K562 (cell line): ENCODE data around the gene ZNF292. TPM values are rescaled to one million over a fixed set of nuclear protein-coding genes. Genes with fewer than 3 reads are reported as not detected.

Source experiments
- CC2D1A ChIP-seq: fragments of 450-650 bp; IDR thresholded peaks from 2 replicates; pipeline ENCODE4 v1.6.1; 2017; ENCODE audit warnings: mild to moderate bottlenecking
- ERF ChIP-seq: fragments of 450-650 bp; formaldehyde crosslinking; IDR thresholded peaks from 2 replicates; pipeline ENCODE4 v1.4.0; 2020; ENCODE audit warnings: mild to moderate bottlenecking, mixed read lengths
- ETS2 ChIP-seq: IDR thresholded peaks from 2 replicates; pipeline ENCODE4 v1.6.1; 2016; ENCODE audit warnings: borderline replicate concordance, missing genetic modification characterization, mild to moderate bottlenecking, moderate library complexity, missing compliant biosample characterization; ENCODE audit not compliant: poor library complexity, severe bottlenecking
- FOXP1 ChIP-seq: sonication (generic); formaldehyde crosslinking; IDR thresholded peaks from 2 replicates; pipeline ENCODE4 v1.8.0; 2022; ENCODE audit warnings: mild to moderate bottlenecking, missing genetic modification reagents
- MAZ ChIP-seq, 2 experiments: fragments of 450-650 bp in 1 of 2; sonication (generic) in 1 of 2; formaldehyde crosslinking; IDR thresholded peaks in 1 of 2; conservative IDR thresholded peaks in 1 of 2; 2 replicates each; pipeline versions ENCODE4 v1.4.0 to v1.5.0; 2020; ENCODE audit warnings: mild to moderate bottlenecking in 1 of 2, missing genetic modification reagents in 1 of 2
- MEIS2 ChIP-seq: fragments of 450-650 bp; IDR thresholded peaks from 2 replicates; pipeline ENCODE4 v1.6.1; 2014; ENCODE audit warnings: mild to moderate bottlenecking; ENCODE audit not compliant: partially characterized antibody
- NFE2 ChIP-seq: IDR thresholded peaks from 2 replicates; pipeline ENCODE4 v1.6.1; 2014; ENCODE audit warnings: antibody characterized with exemption, low read depth
- RREB1 ChIP-seq: fragments of 250-450 bp; sonication (Bioruptor Pico); IDR thresholded peaks from 2 replicates; pipeline ENCODE4 v1.4.0; 2020
- SRF ChIP-seq, 2 experiments: fragments of 250-450, 450-650 bp in 1 of 2; sonication (Bioruptor Pico) in 1 of 2; sonication (generic) in 1 of 2; formaldehyde crosslinking; IDR thresholded peaks; 2 replicates each; pipeline versions ENCODE4 v1.5.0 to v1.5.1; 2020 to 2022; ENCODE audit warnings: mild to moderate bottlenecking in 1 of 2, missing genetic modification reagents in 1 of 2
- STAT6 ChIP-seq: sonication (generic); formaldehyde crosslinking; IDR thresholded peaks from 2 replicates; pipeline ENCODE4 v1.8.1; 2023; ENCODE audit warnings: mild to moderate bottlenecking, missing genetic modification reagents
- ZBTB49 ChIP-seq: sonication (generic); formaldehyde crosslinking; IDR thresholded peaks from 2 replicates; pipeline ENCODE4 v1.8.0; 2022; ENCODE audit warnings: missing genetic modification reagents, mild to moderate bottlenecking, borderline replicate concordance
- ZNF408 ChIP-seq: fragments of 250-450 bp; sonication (Bioruptor Pico); IDR thresholded peaks from 2 replicates; pipeline ENCODE4 v1.4.0; 2020; ENCODE audit warnings: low read depth, mild to moderate bottlenecking, moderate library complexity
- ZNF551 ChIP-seq: fragments of 250-450 bp; sonication (Bioruptor Pico); IDR thresholded peaks from 2 replicates; pipeline ENCODE4 v1.5.0; 2021; ENCODE audit warnings: mild to moderate bottlenecking, moderate library complexity
- ZSCAN29 ChIP-seq: fragments of 450-650 bp; IDR thresholded peaks from 2 replicates; pipeline ENCODE4 v1.6.1; 2017
- polyA plus RNA-seq, 8 experiments: library from polyadenylated mRNA; depleted of rRNA in 4 of 8; stranded (reverse) in 5 of 8; unstranded in 3 of 8; fragments of >200 nt; fragmentation: Nextera tagmentation in 2 of 8; fragmentation: Illumina TruSeq in 1 of 8; extraction: Ambion mirVana in 2 of 8; extraction: Trizol in 1 of 8; gene quantifications; 2 replicates each; pipeline versions ENCODE4 v1.2.1 to v1.2.3, GENCODE V29; 2011 to 2014; ENCODE audit warnings: inconsistent platforms in 1 of 8, missing spikeins in 1 of 8
- total RNA-seq, 7 experiments: library from RNA; depleted of rRNA in 6 of 7; stranded (reverse); fragments of >200 nt in 6 of 7; fragmentation: Illumina TruSeq in 2 of 7; extraction: Trizol in 2 of 7; gene quantifications; 2 replicates each; pipeline versions ENCODE4 v1.2.1 to v1.2.3, GENCODE V29; 2011 to 2021; ENCODE audit warnings: low replicate concordance in 1 of 7

The ZNF292 gene
- total and polyA plus RNA-seq, 9 of the 15 experiments (the other 6 are each of a cell fraction or from before 2014, with no cell fraction given): 4.4 to 17.1 (median 12.8) TPM

GRCh38 chr6:87154993-87155841, at the start of gene ZNF292 (continued):
- no peak; the same call in 1 of the 2 replicates for TF ChIP-seq STAT6 (CRISPR knock-in tag)
- TF ChIP-seq SRF (CRISPR knock-in tag; IDR thresholded peaks at IDR 0.05): peak in 1 of 2 experiments; percentile 52; a peak in 1 of 4 replicates
- peak; percentile 96 for TF ChIP-seq FOXP1
- TF ChIP-seq MEIS2: no peak
- no peak for TF ChIP-seq ZNF408 (CRISPR knock-in tag)
- no peak for TF ChIP-seq ERF
- TF ChIP-seq ETS2: no peak
- no peak for TF ChIP-seq ZNF551 (CRISPR knock-in tag)
- no peak for TF ChIP-seq NFE2
- peak; percentile 93 to 95 for TF ChIP-seq MAZ (CRISPR knock-in tag; conservative IDR thresholded peaks at IDR 0.05 in 1 of 2, IDR thresholded peaks at IDR 0.05 in 1 of 2)
- TF ChIP-seq ZSCAN29: no peak
- TF ChIP-seq RREB1: peak; percentile 79; the same call in 1 of the 2 replicates
- peak; percentile 64; the same call in 1 of the 2 replicates for TF ChIP-seq CC2D1A
- TF ChIP-seq ZBTB49 (CRISPR knock-in tag): peak; percentile 70; the same call in 1 of the 2 replicates
